Iris pigment epithelial cell (primary cell): ENCODE results near the gene CCDC27.
A peak's percentile ranks its signal among the peaks of the same experiment; 100 is the strongest.

ENCODE experiments used
- DNase-seq: peaks from one replicate; pipeline ENCODE4 v3.0.0-alpha.2; 2011; ENCODE audit warnings: low read depth

Gene CCDC27

GRCh38 chr1:3718764-3719163 lies 33.5 kb upstream of the CCDC27 start:
- no peak for DNase-seq

- no peak for DNase-seq
These were observed 30.2 kb upstream of the CCDC27 start for GRCh38 chr1:3721955-3722465.

- no peak for DNase-seq
These were observed 29.4 kb upstream of the CCDC27 start for GRCh38 chr1:3722846-3723245.

GRCh38 chr1:3724416-3725030 lies 27.7 kb upstream of the CCDC27 start:
- DNase-seq = peak; percentile 36

GRCh38 chr1:3725366-3725765 lies 26.9 kb upstream of the CCDC27 start:
- no peak for DNase-seq

GRCh38 chr1:3727042-3727824 lies 25.0 kb upstream of the CCDC27 start:
- peak; percentile 30 for DNase-seq

GRCh38 chr1:3727825-3728776 lies 24.1 kb upstream of the CCDC27 start:
- DNase-seq = no peak

- no peak for DNase-seq
These were observed 22.4 kb upstream of the CCDC27 start for GRCh38 chr1:3729594-3730542.

- DNase-seq = no peak
These were observed 21.6 kb upstream of the CCDC27 start for GRCh38 chr1:3730543-3731247.

- DNase-seq = no peak
These were observed 20.4 kb upstream of the CCDC27 start for GRCh38 chr1:3731583-3732433.

- DNase-seq = no peak
These were observed 19.7 kb upstream of the CCDC27 start for GRCh38 chr1:3732434-3733093.

- DNase-seq = no peak
These were observed 19.0 kb upstream of the CCDC27 start for GRCh38 chr1:3733094-3733882.

- no peak for DNase-seq
These were observed 18.2 kb upstream of the CCDC27 start for GRCh38 chr1:3733883-3734589.

GRCh38 chr1:3734602-3735001 lies 17.6 kb upstream of the CCDC27 start:
- no peak for DNase-seq

GRCh38 chr1:3735027-3735681 lies 17.1 kb upstream of the CCDC27 start:
- DNase-seq = no peak

GRCh38 chr1:3735688-3736087 lies 16.6 kb upstream of the CCDC27 start:
- DNase-seq = no peak

- DNase-seq = no peak
These were observed 16.1 kb upstream of the CCDC27 start for GRCh38 chr1:3736131-3736561.
